Measurements from ENCODE around the gene IFT88. TPM values are rescaled to one million over a fixed set of nuclear protein-coding genes. Genes with fewer than 3 reads are reported as not detected.

The IFT88 gene
- polyA plus RNA-seq, 1 experiment, result 3.8 TPM

GRCh38 chr13:20729633-20730585 is 163.0 kb downstream of the IFT88 start:
- Histone ChIP-seq H3K27me3 (ENCODE audit: control insufficient read depth, insufficient read depth, low read length) (no peaks in the 10 kb centered on the region), H3K4me3 (ENCODE audit: low read depth, low read length) (no peak overlapping the region), H3K36me3 (ENCODE audit: control insufficient read depth, insufficient read depth, low read length) (no peaks in the 10 kb centered on the region)
- no peak for TF ChIP-seq CTCF (IDR thresholded peaks at IDR 0.05; ENCODE audit: insufficient read depth, low read depth, low read length)
- ChIA-PET CTCF (interaction anchor here (1.5 kb wide), 1 partner anchor 26 kb away, joined by 3 read pairs; no protein-coding TSS in a partner anchor), POLR2A (no interaction called here)
- DNase-seq (ENCODE audit: low read depth), result no peak

- ChIA-PET POLR2A (no interaction called here), CTCF (no interaction called here)
- no peak for TF ChIP-seq CTCF (IDR thresholded peaks at IDR 0.05; ENCODE audit: insufficient read depth, low read depth, low read length)
- Histone ChIP-seq H3K4me3 (ENCODE audit: low read depth, low read length) (no peak overlapping the region), H3K27me3 (ENCODE audit: control insufficient read depth, insufficient read depth, low read length) (no peaks in the 10 kb centered on the region), H3K36me3 (ENCODE audit: control insufficient read depth, insufficient read depth, low read length) (no peaks in the 10 kb centered on the region; the same call in 1 of the 2 replicates)
- DNase-seq (ENCODE audit: low read depth), result no peak
These were observed 171.7 kb downstream of the IFT88 start for GRCh38 chr13:20738616-20739015.

- ChIA-PET CTCF (interaction anchor here (0.6 kb wide), 1 partner anchor 391 kb away, joined by 4 read pairs; no protein-coding TSS in a partner anchor), POLR2A (no interaction called here)
- H3K27me3 ChIP-seq (ENCODE audit: control insufficient read depth, insufficient read depth, low read length), result no peaks in the 10 kb centered on the region
- no peak for DNase-seq (ENCODE audit: low read depth)
- H3K36me3 ChIP-seq (ENCODE audit: control insufficient read depth, insufficient read depth, low read length), result no peaks in the 10 kb centered on the region; the same call in 1 of the 2 replicates
- no peak for TF ChIP-seq CTCF (IDR thresholded peaks at IDR 0.05; ENCODE audit: insufficient read depth, low read depth, low read length)
- no peak overlapping the region for H3K4me3 ChIP-seq (ENCODE audit: low read depth, low read length)
These were observed 173.1 kb downstream of the IFT88 start for GRCh38 chr13:20740021-20740420.

Small RNAs within 50 kb of the gene (small RNA-seq; reads per million reads assigned to genes)
- not detected for gene RNU2-7P (ENCODE audit: insufficient read length, low read depth, low replicate concordance)

Other genes starting within 250 kb of the IFT88 start
- gene CRYL1, start 41.3 kb upstream of the IFT88 start, polyA plus RNA-seq (2011; rRNA removed), result 25.6 and 30.6 TPM in 2 replicates
- gene IL17D, start 136.5 kb downstream of the IFT88 start, polyA plus RNA-seq (2011; rRNA removed), result 0.47 and 0.48 TPM in 2 replicates
- gene EEF1AKMT1, start 206.8 kb downstream of the IFT88 start, polyA plus RNA-seq (2011; rRNA removed), result 5.8 and 10.4 TPM in 2 replicates